Spleen (tissue), 7 donors: ENCODE results near the gene PRR29.

Source experiments
- CTCF ChIP-seq, 11 experiments: fragments of 200-600 bp in 7 of 11; fragments of 450-650 bp in 4 of 11; sonication (generic) in 4 of 11; IDR thresholded peaks in 8 of 11; conservative IDR thresholded peaks in 3 of 11; 1 replicate in 7 of 11; 2 replicates in 4 of 11; pipeline versions ENCODE4 v1.4.0 to v1.8.0; 2016 to 2021; ENCODE audit warnings: antibody characterized with exemption in 11 of 11, inconsistent platforms in 4 of 11, mild to moderate bottlenecking in 1 of 11
- POLR2A ChIP-seq, 3 donors: fragments of 450-650 bp; IDR thresholded peaks; one replicate each; pipeline ENCODE4 v1.5.1; 2017; ENCODE audit warnings: antibody characterized with exemption in 3 of 3, mild to moderate bottlenecking in 1 of 3
- POLR2AphosphoS5 ChIP-seq, 3 donors: sonication (generic); formaldehyde crosslinking; IDR thresholded peaks; one replicate each; pipeline ENCODE4 v1.5.1; 2017; ENCODE audit warnings: antibody characterized with exemption in 3 of 3
- donor health status: DM: no; HTN: no; CAD: no; lungs with moderate emphysema.
- donor health status: DM: no; HTN: no; CAD: no.
- donor health status: DM: no; HTN: no; CAD: no.

- no peak for TF ChIP-seq CTCF (IDR thresholded peaks at IDR 0.05 in 8 of 11, conservative IDR thresholded peaks at IDR 0.05 in 3 of 11)
- TF ChIP-seq POLR2A (IDR thresholded peaks at IDR 0.05): no peak
- TF ChIP-seq POLR2AphosphoS5 (IDR thresholded peaks at IDR 0.05): no peak
Measured at GRCh38 chr17:63978272-63979200, 19.6 kb upstream of the PRR29 start.
